Activated naive CD4-positive, alpha-beta T cell treated with anti-CD3 and anti-CD28 coated beads, Interleukin-2, amount 50 U/mL, for 16 hours (primary cell): Measurements from ENCODE around the gene ZCCHC8.
"Not testable (repeated sequence)": the region's sequence is repeated elsewhere in the genome, so short reads cannot be mapped to it uniquely, and the experiment has no call there.

Experiments used
- DNase-seq: peaks from one replicate; pipeline ENCODE4 v3.0.0-alpha.2; 2020

The ZCCHC8 gene

DNA sequence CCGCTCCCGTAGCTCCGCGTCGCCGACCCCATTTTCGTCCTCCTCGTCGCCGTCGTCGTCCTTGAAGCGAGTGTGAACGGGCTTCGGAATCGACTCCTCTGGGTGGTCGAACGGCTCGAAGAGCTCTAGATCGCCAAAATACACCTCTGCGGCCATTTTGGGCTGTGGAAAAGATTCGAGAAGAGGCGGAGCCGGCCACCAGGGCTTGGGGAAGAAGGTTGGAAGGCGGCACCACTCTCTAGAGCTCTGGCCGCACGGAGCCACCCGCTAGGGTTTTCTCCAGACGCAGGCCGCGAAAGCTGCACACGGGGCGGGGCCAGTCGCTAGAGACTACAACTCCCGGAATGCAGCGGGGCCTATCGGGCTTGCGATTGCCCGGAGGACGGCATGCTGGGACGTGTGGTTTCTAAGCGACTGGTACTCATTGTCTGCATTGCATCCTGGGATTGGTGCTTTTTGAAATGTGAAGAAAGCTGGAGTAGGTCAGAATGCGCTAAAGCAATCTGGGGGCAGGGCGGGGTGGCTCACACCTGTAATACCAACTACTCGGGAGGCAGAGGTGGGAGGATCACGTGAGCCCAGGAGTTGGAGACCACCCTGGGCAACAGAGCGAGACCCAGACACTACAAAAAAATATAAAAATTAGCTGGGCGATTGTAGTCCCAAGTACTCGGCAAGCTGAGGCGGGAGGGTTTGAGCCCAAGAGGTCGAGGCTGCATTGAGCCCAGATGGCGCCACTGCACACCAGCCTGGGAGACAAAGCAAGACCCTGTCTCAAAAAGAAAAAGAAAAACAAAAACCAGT is at the start of gene ZCCHC8:
ZCCHC8 (minus strand) TSS at position 248 of the 804 bp plus-strand sequence; CDS start at position 156, 92 bp downstream.
- peak; percentile 96 for DNase-seq

DNA sequence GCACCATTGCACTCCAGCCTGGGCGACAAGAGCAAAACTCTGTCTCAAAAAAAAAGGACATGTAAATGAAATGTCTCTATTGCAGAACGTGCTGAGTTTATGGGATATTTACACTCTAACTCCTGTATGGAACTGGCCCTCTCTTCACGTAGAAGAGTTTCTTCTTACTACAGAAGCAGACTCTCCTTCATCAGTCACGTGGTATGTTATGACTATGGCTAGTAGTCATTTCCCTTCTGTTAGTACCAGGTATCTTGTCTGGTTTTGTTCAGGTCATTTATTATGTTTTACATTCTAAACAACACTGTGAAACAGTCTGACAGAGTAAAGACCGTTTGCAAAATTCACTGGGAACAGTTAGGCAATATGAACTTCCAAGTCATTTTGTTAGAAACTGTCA is 46.6 kb upstream of the ZCCHC8 start:
- no peak for DNase-seq

DNA sequence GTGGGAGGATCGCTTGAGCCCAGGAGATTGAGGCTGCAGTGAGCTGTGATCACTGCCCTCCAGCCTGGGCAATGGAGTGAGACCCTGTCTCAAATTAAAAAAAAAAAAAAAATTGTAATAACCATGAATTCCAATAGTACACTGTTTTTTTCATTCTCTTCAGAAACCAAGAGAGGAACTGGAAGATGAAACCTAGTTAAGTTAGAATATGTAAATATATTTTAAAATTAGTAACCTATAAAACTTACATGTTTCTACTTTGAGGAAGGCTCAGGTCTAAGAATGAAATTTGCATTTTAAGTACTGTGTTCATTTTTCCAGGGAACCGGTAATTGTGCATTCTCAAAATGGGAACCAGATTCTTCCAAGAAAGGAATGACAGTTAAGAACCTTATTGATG is 45.1 kb upstream of the ZCCHC8 start:
- no peak for DNase-seq

DNA sequence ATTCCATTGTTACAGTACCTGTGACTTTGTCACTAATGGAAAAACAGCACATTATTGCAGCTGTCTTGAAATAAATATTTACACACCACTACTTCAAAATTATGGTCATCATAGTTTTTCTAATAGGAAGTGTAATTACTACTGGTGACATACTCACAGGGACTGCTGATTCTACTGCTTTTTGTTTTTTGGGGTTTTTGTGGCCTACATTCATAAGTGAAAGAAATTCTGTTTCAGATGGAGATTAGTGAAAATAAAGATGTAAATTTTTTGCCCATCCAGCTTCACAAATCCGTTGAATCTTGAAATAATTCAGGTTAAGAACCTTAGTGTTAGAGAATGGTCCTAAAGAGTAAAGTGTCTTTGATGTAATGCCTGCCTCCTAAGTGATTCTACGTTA is 43.8 kb upstream of the ZCCHC8 start:
- DNase-seq: no peak

DNA sequence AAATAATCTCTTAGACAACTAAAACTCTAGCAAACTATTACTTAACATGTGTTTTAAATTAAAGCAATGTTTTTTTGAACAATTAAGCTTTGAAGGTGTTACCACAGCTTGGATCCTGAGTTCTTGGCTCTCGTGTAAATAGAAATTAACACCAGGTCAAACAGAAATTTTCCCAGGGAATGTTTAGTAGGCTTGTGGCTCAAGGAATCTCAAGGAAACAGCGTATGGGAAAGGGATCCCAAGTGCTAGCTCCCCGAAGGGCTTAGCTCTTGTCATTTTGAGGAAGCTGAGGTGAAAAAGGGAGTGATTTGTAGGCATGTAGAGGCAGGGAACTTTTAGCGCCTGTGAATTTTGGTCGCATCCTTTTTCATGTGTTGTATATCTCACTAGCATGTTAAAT is 37.8 kb upstream of the ZCCHC8 start:
- DNase-seq: no peak

DNA sequence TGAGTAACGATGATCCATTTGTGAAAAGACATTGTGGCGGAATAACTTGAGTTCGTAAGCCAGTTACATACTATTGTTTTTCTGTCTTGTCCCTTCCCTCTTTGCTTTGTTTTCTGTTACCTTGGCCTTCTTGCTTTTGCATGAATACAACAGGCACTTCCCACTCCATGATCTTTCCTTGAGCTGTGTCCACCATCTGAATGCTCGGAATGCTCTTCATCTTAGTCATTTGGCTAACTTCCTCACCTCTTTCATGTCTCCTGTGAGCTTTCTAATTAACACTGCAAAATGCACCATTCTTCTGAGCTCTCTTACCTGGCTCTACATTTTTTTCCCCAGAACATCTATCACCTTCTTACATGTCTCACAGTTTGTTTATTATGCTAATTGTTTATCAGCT is 36.3 kb upstream of the ZCCHC8 start:
- DNase-seq: no peak

DNA sequence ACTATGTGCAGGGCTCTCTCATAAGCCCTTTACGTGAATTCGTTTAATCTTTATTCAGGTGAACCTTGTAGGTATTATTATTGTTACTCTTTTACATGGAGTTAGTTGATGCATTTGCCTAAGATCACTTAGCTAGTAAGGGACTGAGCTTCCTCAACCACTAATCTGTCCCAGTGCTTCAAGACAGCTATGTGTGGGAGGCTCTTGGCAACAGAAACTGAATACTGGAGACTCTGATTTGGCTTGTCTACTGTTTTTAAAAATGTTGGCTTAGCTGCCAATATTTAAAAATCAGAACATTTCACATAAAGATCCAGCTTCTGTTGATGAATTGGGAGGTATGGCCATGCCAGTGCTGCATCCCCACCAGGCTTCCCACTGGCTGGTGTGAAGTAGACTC is 33.1 kb upstream of the ZCCHC8 start:
- DNase-seq: no peak

DNA sequence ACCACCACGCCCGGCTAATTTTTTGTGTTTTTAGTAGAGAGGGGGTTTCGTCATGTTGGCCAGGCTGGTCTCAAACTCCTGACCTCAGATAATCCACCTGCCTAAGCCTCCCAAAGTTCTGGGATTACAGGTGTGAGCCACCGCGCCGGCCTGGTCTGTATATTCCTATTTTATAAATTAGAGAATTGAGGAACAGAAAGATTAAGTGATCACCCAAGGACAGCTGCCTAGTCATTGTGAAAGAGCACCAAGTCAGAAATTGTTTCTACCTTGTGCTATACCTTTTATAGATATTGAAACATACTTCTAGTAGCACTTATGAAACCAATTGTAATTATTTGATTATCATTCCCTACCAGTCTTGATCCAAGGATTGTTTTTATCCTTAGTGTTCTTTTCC is 28.3 kb upstream of the ZCCHC8 start:
- no peak for DNase-seq

DNA sequence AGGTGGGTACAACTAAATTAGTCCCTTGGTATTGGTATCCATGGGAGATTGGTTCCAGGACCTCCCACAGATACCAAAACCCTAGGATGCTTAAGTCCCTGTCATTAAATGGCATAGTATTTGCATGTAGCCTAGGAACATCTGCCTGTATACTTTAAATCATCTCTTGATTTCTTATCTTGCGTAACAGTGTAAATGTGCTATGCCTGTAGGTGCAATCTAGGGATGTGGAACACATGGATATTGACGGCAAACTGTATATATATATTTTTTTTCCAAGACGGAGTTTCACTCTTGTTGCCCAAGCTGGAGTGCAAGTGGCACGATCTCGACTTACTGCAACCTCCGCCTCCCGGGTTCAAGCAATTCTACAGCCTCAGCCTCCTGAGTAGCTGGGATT is 27.9 kb upstream of the ZCCHC8 start:
- no peak for DNase-seq

DNA sequence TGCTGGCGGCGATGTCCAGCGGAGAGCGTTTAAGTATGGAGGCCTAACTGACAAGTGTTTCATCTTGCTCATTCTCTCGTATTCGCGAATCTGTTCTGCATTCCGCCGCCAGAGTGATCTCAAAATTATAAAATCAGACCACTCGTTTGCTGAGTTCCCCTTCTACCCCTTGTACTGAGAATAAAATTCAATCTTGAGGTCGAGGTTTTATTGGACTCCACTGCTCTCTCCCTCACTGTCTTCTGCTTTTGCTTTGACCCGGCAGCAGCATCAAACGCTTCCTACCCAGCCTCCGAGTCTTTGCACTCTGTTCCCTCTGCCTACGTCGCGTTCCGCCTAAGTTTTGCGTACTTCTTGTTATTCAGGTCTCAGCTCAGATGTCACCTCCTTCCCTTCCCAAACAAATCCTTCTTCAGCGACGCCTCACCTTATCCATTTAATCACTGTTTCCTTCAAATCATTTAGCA is 26.8 kb upstream of the ZCCHC8 start:
- peak; percentile 34 for DNase-seq

DNA sequence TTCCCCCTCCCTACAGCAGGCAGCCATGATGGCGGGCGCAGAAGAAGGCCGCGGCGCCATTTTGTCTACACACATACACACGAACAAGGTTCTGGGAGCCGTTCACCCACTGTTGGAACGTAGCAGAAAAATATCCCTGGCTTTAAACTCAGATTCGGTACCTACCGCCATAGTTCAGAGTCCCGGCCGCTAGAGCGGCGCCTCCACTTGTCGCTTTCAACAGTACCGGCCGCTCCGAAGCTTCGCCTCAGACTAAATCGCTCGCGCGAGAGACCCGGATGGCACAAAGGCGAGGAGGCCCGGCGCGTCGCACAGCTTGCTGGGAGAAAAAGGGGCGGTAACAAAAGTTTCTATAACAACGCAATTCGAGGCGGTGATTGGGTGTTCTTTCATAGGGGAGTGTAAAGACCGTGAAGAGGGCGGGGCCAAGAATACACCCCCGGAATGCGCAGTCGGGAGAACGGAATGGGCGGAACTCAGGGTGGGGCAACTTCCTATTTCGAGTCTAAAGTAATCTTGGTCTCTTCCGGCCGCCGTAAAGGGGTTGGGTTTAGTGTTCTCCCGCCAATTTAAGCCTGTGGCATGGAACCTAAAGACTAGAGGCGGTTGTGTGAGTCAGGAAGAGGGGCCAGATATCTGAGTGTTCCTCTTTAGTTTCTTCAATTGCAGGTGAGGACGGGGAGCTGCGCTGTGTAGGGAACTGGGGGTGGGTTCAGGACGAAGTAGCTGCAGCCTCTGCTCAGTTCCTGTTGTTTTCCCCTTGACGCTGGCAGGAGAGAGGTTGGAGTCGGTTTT is 26.1 kb upstream of the ZCCHC8 start, which contains the start of the genes KNTC1 and RSRC2:
KNTC1 (plus strand) TSS at position 567 of the 795 bp plus-strand sequence. CDS start 2,815 bp downstream, outside the sequence.
RSRC2 (minus strand) TSS at position 254 of the 795 bp plus-strand sequence; CDS start at position 171, 83 bp downstream.
- DNase-seq: peak; percentile 97

DNA sequence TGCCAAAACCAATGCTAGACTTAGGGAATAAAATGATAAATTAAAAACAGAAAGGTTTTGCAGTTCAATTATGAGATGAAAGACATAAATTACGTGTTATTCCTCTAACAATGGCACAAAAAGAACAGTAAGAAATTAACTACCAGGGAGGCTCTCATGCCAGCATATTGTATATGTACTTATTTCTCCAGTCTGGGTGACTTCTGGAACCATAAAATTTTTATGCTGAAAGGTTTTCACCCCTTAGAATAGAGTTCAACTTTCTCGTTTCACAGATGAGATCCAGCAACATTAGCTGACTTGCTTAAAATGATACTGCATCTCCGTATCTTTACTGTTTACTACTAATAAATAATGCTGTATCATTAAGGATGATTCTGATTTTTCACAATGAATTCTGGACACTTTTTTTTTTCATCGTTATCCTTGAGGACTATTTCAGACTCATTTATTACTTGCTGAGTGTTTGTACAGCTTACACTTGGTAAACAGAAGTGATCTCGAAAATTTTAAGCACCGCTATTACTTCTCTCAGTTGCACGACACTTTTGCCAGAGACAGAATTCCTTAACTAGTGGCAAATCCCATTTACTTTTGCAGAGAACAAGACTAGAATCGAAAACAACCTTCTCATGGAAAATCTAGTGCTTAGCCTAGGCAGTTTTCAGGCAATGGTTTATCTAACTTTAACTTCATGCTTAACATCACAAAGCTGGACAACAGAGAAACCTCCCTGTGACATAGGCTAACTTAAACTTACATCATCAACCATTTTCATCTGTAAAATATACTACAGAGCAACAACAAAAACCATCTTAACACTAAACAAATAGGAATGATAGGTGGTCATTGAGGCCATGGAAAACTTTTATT is 23.4 kb upstream of the ZCCHC8 start:
- no peak for DNase-seq

DNA sequence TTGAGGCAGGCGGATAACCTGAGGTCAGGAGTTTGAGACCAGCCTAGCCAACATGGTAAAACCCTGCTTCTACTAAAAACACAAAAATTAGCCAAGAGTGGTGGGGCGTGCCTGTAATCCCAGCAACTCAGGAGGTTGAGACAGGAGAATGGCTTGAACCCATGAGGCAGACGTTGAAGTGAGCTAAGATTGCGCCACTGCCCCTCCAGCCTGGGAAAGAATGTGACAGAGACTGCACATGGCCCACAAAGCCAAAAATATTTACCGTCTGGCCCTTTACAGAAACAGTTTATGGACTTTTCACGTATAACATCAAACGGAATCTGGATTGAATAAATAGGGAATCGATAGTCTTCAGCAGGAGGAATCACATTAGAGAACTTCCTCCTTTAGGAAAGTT is 22.5 kb upstream of the ZCCHC8 start:
- no peak for DNase-seq

DNA sequence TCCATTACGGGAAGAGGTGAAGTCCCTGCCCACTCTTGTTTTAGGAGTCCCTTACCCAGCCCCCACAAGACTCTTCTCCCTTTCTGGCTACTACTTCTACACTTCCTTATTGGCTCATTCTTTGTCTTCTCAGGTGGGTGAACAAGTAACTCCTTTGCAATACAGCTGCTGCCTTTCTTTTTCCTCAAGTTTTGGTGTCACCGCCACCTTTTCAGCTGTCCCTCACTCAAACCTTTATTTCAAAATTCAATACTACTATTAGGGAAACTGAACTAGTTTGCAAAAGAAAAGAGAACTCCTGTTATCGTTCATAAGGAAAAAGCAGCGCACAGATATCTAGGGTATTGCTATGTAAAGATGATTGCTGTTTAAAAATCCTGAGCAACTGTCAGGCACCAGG is 19.9 kb upstream of the ZCCHC8 start:
- DNase-seq: no peak

DNA sequence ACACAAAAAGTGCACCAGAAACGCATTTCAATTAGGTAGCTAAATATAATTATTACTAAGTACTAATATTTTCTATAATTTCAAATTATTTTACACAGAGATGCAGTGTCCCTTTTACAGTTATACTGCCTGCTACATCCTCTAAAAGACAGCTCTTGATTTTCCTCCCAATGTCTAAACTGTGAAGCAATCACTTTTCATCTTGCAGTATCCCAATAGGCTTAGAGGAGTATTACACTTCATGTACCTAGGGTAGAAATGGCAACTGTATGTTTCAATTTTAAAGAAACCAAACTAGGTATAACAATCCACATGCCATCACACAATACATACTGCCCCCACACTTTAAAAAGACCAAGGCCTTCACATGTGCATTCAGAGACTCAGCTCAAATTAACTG is 18.7 kb upstream of the ZCCHC8 start:
- DNase-seq: no peak

DNA sequence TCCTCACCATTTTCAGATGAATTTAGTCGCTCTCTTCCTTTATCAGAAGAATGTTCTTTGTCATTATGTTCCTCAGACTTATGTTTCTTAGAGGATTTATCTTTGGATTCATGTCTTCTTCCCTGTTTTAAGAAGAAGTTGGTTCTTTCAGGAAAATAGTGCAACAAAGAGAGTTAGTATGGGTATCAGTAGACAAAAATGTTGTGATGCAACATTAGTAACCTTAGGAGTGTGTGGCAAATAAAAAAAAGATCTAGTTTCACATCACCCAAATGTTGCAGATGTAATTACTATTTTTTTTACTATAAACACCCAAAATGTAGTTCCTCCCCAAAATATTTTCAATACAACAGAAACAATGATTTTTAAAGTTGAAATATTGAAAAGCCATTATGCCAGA is 18.2 kb upstream of the ZCCHC8 start:
- no peak for DNase-seq

DNA sequence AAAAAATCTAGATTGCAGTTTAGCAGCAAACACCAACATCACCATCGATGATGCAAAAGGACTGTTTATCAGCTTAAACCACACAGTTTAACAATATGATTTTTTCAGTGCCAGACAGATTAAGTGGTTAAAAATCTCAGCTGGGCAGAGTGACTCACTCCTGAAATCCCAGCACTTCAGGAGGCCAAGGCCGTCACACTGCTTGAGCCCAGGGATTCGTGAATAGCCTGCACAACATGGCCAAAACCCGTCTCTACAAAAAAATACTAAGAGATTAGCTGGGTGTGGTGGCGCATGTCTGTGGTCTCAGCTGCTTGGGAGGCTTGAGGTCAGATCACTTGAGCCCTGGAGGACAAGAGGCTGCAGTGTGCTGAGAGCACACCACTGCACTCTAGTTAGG is 17.1 kb upstream of the ZCCHC8 start:
- no peak for DNase-seq

DNA sequence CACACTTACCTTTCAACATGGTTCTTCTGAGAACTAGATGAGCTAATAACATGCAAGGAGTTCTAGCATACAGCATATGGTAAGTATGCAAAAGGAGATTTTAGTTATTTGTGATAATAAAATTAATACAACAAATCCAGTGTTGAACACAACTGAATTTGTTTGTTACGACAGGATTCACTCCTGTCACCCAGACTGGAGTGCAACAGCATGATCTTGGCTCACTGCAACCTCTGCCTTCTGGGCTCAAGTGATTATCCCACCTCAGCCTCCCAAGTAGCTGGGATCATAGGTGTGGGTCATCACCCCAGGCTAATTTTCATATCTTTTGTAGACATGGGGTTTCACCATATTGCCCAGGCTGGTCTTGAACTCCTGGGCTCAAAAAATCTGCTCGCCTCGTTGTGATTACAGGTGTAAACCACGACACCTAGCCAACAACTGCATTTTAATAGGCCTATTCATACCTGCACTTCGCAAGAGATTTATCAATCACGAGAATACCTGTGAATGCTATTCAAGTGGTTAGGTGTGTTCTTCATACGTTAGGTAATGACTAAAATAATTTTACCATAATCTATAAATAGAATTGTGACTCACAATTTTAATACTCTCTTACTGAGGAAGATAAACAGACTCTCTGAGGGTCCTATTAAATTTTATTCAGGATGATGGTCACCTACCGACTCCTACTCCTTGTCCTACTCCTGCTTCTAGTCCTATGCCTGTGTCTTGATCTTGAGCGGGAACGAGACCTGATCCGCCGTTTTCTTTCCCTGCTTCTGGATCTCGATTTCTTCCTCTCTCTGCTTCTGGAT is 16.0 kb upstream of the ZCCHC8 start:
- DNase-seq: no peak

DNA sequence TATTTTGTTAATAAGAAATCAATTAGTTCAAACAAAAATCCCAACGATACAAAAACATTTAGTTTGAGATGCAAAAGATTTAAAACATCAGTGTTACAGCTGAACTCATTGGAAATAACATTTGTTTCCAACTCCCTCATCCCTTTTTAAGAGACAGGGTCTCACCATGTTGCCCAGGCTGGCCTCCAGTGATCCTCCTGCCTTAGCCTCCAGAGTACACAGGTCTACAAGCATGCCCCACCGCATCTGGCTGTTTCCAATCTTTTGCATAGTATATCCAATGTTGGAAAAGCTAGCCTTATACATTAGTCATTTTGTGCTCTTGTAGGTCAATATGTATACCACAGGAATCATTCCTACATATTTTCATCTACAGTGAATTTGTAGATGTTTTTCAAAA is 14.5 kb upstream of the ZCCHC8 start:
- DNase-seq: no peak

DNA sequence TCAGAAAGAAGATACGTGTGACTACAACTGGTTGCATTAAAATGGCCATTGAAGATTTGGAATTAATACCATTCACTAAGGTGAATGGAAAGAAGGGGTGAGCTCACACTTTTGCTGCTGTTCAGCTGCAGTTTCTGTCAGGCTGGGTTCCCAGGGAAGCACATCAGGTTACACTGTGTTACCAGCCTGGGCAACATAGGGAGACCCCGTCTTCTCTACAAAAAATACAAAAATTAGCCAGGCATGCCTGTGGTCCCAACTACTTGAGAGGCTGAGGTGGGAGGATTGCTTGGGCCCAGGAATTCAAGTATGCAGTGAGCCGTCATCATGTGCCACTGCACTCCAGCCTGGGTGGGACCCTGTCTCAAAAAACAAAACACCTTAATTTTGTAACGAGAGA is 12.9 kb upstream of the ZCCHC8 start:
- no peak for DNase-seq

DNA sequence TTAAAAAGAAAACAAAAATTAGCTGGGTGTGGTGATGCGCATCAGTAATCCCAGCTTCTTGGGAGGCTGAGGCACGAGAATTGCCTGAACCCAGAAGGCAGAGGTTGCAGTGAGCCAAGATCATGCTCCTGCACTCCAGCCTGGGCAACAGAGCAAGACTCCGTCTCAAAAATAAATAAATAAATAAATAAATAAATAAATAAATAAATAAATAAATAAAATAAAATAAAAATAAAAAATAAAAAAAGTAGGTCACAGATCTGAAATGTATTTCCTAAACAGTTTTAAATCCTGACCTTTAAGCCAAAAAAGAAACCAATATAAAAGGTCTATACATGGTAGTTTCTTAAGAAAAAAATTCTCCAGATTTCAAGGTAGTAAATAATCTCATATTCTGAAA is 12.3 kb upstream of the ZCCHC8 start:
- not testable (repeated sequence) for DNase-seq

DNA sequence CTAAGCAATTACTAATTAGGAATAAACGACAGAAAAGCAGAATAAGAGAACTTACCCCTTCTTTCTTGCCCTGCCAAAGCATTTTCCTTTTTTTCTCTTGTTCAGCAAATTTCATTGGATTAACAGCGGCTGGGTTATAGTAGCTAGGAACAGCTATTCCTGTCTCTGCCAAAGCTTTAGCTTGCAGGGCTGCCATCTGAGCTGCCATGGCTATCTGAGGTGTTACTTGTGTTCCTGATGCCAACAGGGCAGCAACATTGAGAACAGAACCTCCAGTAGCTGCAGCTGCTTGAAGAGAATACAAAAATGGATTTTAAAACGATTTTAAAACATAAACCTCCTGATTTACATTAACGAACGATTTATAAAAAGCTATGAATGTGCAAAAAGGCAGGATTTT is 7.4 kb upstream of the ZCCHC8 start:
- DNase-seq: no peak
